HFFc6 (cell line): ENCODE results near the gene PARVA. TPM values are rescaled to one million over a fixed set of nuclear protein-coding genes. Genes with fewer than 3 reads are reported as not detected.

ENCODE experiments used
- DNase-seq: peaks from one replicate; pipeline ENCODE4 v3.0.0-alpha.2; 2018
- H3K27ac Mint-ChIP-seq: 2 replicates; pipeline ENCODE4 v1.8.0; 2020; ENCODE audit warnings: mild to moderate bottlenecking, mixed read lengths
- H3K27me3 Mint-ChIP-seq: 2 replicates; pipeline ENCODE4 v1.8.0; 2021; ENCODE audit warnings: mild to moderate bottlenecking, moderate library complexity, mixed read lengths; ENCODE audit not compliant: insufficient read depth
- H3K36me3 Mint-ChIP-seq: 2 replicates; pipeline ENCODE4 v1.8.0; 2021; ENCODE audit warnings: low read depth, mixed read lengths
- H3K4me1 Mint-ChIP-seq: 2 replicates; pipeline ENCODE4 v1.8.0; 2020; ENCODE audit warnings: low read depth, mixed read lengths
- H3K4me3 Mint-ChIP-seq: 2 replicates; pipeline ENCODE4 v1.8.0; 2020; ENCODE audit warnings: mild to moderate bottlenecking, moderate library complexity, mixed read lengths
- H3K9me3 Mint-ChIP-seq: 2 replicates; pipeline ENCODE4 v1.8.0; 2020; ENCODE audit warnings: mild to moderate bottlenecking, mixed read lengths
- CTCF ChIP-seq: fragments of 200-600 bp; sonication (generic); IDR thresholded peaks from 2 replicates; pipeline ENCODE4 v1.5.0; 2021; ENCODE audit warnings: antibody characterized with exemption, mild to moderate bottlenecking
- total RNA-seq, 6 experiments: library from RNA; stranded (reverse); fragmentation: NEBNext Ultra II Directional; extraction: Animal tissue kit (Norgen Biotek cat#: 25700); gene quantifications; 2 replicates in 1 of 6; 3 replicates in 5 of 6; pipeline ENCODE4 v1.2.3, GENCODE V29; 2021

PARVA gene
- total RNA-seq, 6 experiments from 2014 or later: 150 to 237 (median 184) TPM

GRCh38 chr11:12414611-12415010 is 37.2 kb downstream of the PARVA start:
- Mint-ChIP-seq H3K9me3 (no peaks in the 10 kb centered on the region), H3K27ac (peak overlapping the region; percentile 95), H3K4me3 (peak overlapping the region; percentile 87), H3K27me3 (peaks cover 1% of the 10 kb centered on the region; the same call in 1 of the 2 replicates), H3K36me3 (peaks cover 20% of the 10 kb centered on the region), H3K4me1 (peaks cover 100% of the 10 kb centered on the region)
- DNase-seq: no peak
- TF ChIP-seq CTCF: no peak; the same call in 1 of the 2 replicates

- H3K4me1 Mint-ChIP-seq: peaks cover 100% of the 10 kb centered on the region
- DNase-seq: no peak
- H3K4me3 Mint-ChIP-seq: no peak overlapping the region
- no peaks in the 10 kb centered on the region for H3K9me3 Mint-ChIP-seq
- no peak for TF ChIP-seq CTCF
- H3K27me3 Mint-ChIP-seq: peaks cover 1% of the 10 kb centered on the region; the same call in 1 of the 2 replicates
- peaks cover 21% of the 10 kb centered on the region for H3K36me3 Mint-ChIP-seq
- peak overlapping the region; percentile 95 for H3K27ac Mint-ChIP-seq
Measured at GRCh38 chr11:12415342-12415966, 38.1 kb downstream of the PARVA start.

- Mint-ChIP-seq H3K4me1 (peaks cover 100% of the 10 kb centered on the region), H3K9me3 (no peaks in the 10 kb centered on the region), H3K36me3 (peaks cover 21% of the 10 kb centered on the region), H3K4me3 (no peak overlapping the region), H3K27me3 (peaks cover 1% of the 10 kb centered on the region; the same call in 1 of the 2 replicates), H3K27ac (peak overlapping the region; percentile 95)
- DNase-seq: no peak
- peak; percentile 20; the same call in 1 of the 2 replicates for TF ChIP-seq CTCF
Measured at GRCh38 chr11:12416552-12416951, 39.2 kb downstream of the PARVA start.

- peaks cover 21% of the 10 kb centered on the region for H3K36me3 Mint-ChIP-seq
- no peaks in the 10 kb centered on the region for H3K9me3 Mint-ChIP-seq
- H3K4me1 Mint-ChIP-seq: peaks cover 89% of the 10 kb centered on the region
- no peaks in the 10 kb centered on the region; the same call in 1 of the 2 replicates for H3K27me3 Mint-ChIP-seq
- peak overlapping the region; percentile 77 for H3K4me3 Mint-ChIP-seq
- no peak for TF ChIP-seq CTCF
- peak overlapping the region; percentile 98 for H3K27ac Mint-ChIP-seq
- DNase-seq: peak; percentile 64
Measured at GRCh38 chr11:12417691-12418611, 40.6 kb downstream of the PARVA start.

GRCh38 chr11:12420040-12420439 is 42.7 kb downstream of the PARVA start:
- H3K27me3 Mint-ChIP-seq: no peaks in the 10 kb centered on the region; the same call in 1 of the 2 replicates
- DNase-seq: no peak
- H3K4me3 Mint-ChIP-seq: no peak overlapping the region
- peaks cover 16% of the 10 kb centered on the region for H3K36me3 Mint-ChIP-seq
- no peaks in the 10 kb centered on the region for H3K9me3 Mint-ChIP-seq
- TF ChIP-seq CTCF: no peak
- peaks cover 68% of the 10 kb centered on the region for H3K4me1 Mint-ChIP-seq
- H3K27ac Mint-ChIP-seq: peak overlapping the region; percentile 2; the same call in 1 of the 2 replicates
